ENCODE data around the gene CHRNB1. TPM values are rescaled to one million over a fixed set of nuclear protein-coding genes. Genes with fewer than 3 reads are reported as not detected.
"Not testable (repeated sequence)": the region's sequence is repeated elsewhere in the genome, so short reads cannot be mapped to it uniquely, and the experiment has no call there.

Gene CHRNB1
- total and polyA plus RNA-seq, 10 of the 15 experiments (the other 5 are each of a cell fraction or from before 2014, with no cell fraction given), result 5.8 to 14.8 (median 11.3) TPM

DNA sequence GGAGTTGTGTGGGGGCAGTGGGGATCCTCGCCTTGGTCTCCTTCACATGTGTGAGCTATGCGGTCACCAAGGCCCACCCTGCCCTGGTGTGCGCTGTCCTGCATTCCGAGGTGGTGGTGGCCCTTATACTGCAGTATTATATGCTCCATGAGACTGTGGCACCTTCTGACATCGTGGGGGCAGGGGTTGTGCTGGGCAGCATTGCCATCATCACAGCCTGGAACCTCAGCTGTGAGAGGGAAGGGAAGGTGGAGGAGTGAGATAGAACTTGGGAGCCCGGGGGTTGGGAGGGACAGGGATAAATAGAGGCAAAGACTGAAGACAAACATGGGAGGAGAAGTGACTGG is 37.9 kb downstream of the CHRNB1 start:
- peak overlapping the region; percentile 100 for H3K27ac ChIP-seq (ENCODE audit: control insufficient read depth, insufficient read depth)
- RAD21 ChIA-PET (ENCODE audit: unreplicated experiment); in situ Hi-C loops (cut with MboI); FAIRE-seq; DNase-seq (ENCODE audit: low read depth, low spot score); H3K9me3 ChIP-seq (replicated peaks; ENCODE audit: control insufficient read depth, insufficient read depth, low read length); ATAC-seq; H3K4me1 ChIP-seq (ENCODE audit: control insufficient read depth, insufficient read depth, low read length); BruUV-seq (replicated peaks); H4K20me1 ChIP-seq (ENCODE audit: control insufficient read depth, insufficient read depth); H3K36me3 ChIP-seq (ENCODE audit: control insufficient read depth in 2 of 2, insufficient read depth in 2 of 2, low read length in 1 of 2); CTCF ChIA-PET; H3K27me3 ChIP-seq (replicated peaks in 1 of 2; ENCODE audit: control insufficient read depth in 2 of 2, insufficient read depth in 2 of 2, low read length in 1 of 2); H2AFZ ChIP-seq (ENCODE audit: control insufficient read depth, low read depth, low read length): not testable (repeated sequence)
- peak overlapping the region; percentile 97 for H3K4me2 ChIP-seq (ENCODE audit: control insufficient read depth, insufficient read depth)
- H3K79me2 ChIP-seq (ENCODE audit: control insufficient read depth, insufficient read depth, low read length), result peaks cover 52% of the 10 kb centered on the region
- SMC1A ChIA-PET (ENCODE audit: uncharacterized antibody, unreplicated experiment), result interaction anchor here (1.5 kb wide), 1 partner anchor 42 kb away, joined by 3 read pairs; no protein-coding TSS in a partner anchor
- 68% methylated on average over 6 of the region's 6 CpGs for WGBS (ENCODE audit: insufficient coverage, insufficient replicate concordance, low lambda C conversion rate, missing lambda C conversion rate)
- intact Hi-C loops (cut with micrococcal nuclease; ENCODE audit: unreplicated experiment), result loop anchor here (1.0 to 10.0 kb wide), 2 partner anchors 47 to 202 kb away; partner anchors contain the start of genes TMEM102, TP53 and WRAP53
- POLR2A ChIA-PET, result interaction anchor here (3.0 to 6.6 kb wide), 2 partner anchors 27 to 44 kb away, joined by 17 to 63 read pairs; partner anchors contain the start of genes FGF11 and TMEM102
- peak overlapping the region; percentile 100 for H3K9ac ChIP-seq (ENCODE audit: control insufficient read depth, insufficient read depth, low read length)
- peak overlapping the region; percentile 99 for H3K4me3 ChIP-seq

GRCh38 chr17:7483255-7484066 is 38.6 kb downstream of the CHRNB1 start:
- ATAC-seq (peak; percentile 67), DNase-seq (ENCODE audit: low read depth, low spot score) (peak; percentile 54), FAIRE-seq (no peak)
- ChIA-PET RAD21 (ENCODE audit: unreplicated experiment) (interaction anchor here (1.2 to 1.6 kb wide), 2 partner anchors 45 to 47 kb away, joined by 3 to 5 read pairs; partner anchors contain the start of gene FGF11), CTCF (no interaction called here), POLR2A (interaction anchor here (0.5 to 6.6 kb wide), 9 partner anchors 28 to 301 kb away, joined by 3 to 63 read pairs (median 4); partner anchors contain the start of genes ACAP1, FGF11 and TMEM102), SMC1A (ENCODE audit: uncharacterized antibody, unreplicated experiment) (no interaction called here)
- peaks cover 6% of the 10 kb centered on the region; the same call in 1 of the 2 replicates for H4K20me1 ChIP-seq (ENCODE audit: control insufficient read depth, insufficient read depth)
- H3K4me3 ChIP-seq, result peak overlapping the region; percentile 99
- H3K27ac ChIP-seq (ENCODE audit: control insufficient read depth, insufficient read depth), result peak overlapping the region; percentile 100
- no peaks in the 10 kb centered on the region for H3K27me3 ChIP-seq (replicated peaks in 1 of 2; ENCODE audit: control insufficient read depth in 2 of 2, insufficient read depth in 2 of 2, low read length in 1 of 2)
- H3K9ac ChIP-seq (ENCODE audit: control insufficient read depth, insufficient read depth, low read length), result peak overlapping the region; percentile 100
- peaks cover under 1% of the 10 kb centered on the region; the same call in 1 of the 2 replicates for H3K4me1 ChIP-seq (ENCODE audit: control insufficient read depth, insufficient read depth, low read length)
- WGBS (ENCODE audit: insufficient coverage, insufficient replicate concordance, low lambda C conversion rate, missing lambda C conversion rate), result 2% methylated on average over 38 of the region's 38 CpGs
- BruUV-seq (replicated peaks), result TSS peak; percentile 88
- H3K9me3 ChIP-seq (replicated peaks; ENCODE audit: control insufficient read depth, insufficient read depth, low read length), result no peaks in the 10 kb centered on the region
- H3K36me3 ChIP-seq (ENCODE audit: control insufficient read depth in 2 of 2, insufficient read depth in 2 of 2, low read length in 1 of 2), result no peaks in the 10 kb centered on the region
- in situ Hi-C loops (cut with MboI) (no loop called here), intact Hi-C loops (cut with micrococcal nuclease; ENCODE audit: unreplicated experiment) (loop anchor here (1.0 to 10.0 kb wide), 4 partner anchors 28 to 201 kb away; partner anchors contain the start of genes TMEM102, TP53 and WRAP53)
- peaks cover 50% of the 10 kb centered on the region for H3K79me2 ChIP-seq (ENCODE audit: control insufficient read depth, insufficient read depth, low read length)
- H2AFZ ChIP-seq (ENCODE audit: control insufficient read depth, low read depth, low read length), result peak overlapping the region; percentile 100
- peak overlapping the region; percentile 97 for H3K4me2 ChIP-seq (ENCODE audit: control insufficient read depth, insufficient read depth)
- TF ChIP-seq RUNX3 (IDR thresholded peaks at IDR 0.05; ENCODE audit: low read length), result peak; percentile 43; the same call in 1 of the 2 replicates
- TF ChIP-seq IKZF1 (conservative IDR thresholded peaks at IDR 0.05), result peak; percentile 52; the same call in 1 of the 2 replicates
- no peak for TF ChIP-seq KDM1A (IDR thresholded peaks at IDR 0.05; ENCODE audit: borderline replicate concordance)
- TF ChIP-seq NRF1 (conservative IDR thresholded peaks at IDR 0.05; ENCODE audit: low read depth, low read length), result no peak
- no peak for TF ChIP-seq CBX5 (IDR thresholded peaks at IDR 0.05; ENCODE audit: low read depth)
- peak; percentile 92 for TF ChIP-seq NBN (IDR thresholded peaks at IDR 0.05)
- no peak for TF ChIP-seq NFIC (IDR thresholded peaks at IDR 0.05; ENCODE audit: low read depth, low read length)
- TF ChIP-seq HCFC1 (IDR thresholded peaks at IDR 0.05; ENCODE audit: low read length), result peak; percentile 25; the same call in 1 of the 2 replicates
- TF ChIP-seq REST (IDR thresholded peaks at IDR 0.05; ENCODE audit: low read depth, low read length), result no peak; the same call in 1 of the 2 replicates
- TF ChIP-seq FOXM1 (IDR thresholded peaks at IDR 0.05; ENCODE audit: low read depth, low read length), result no peak
- no peak for TF ChIP-seq RCOR1 (conservative IDR thresholded peaks at IDR 0.05; ENCODE audit: low read depth, low read length)
- no peak for TF ChIP-seq RBBP5 (conservative IDR thresholded peaks at IDR 0.05)
- peak; percentile 49; the same call in 1 of the 2 replicates for TF ChIP-seq SIN3A (IDR thresholded peaks at IDR 0.05; ENCODE audit: low read depth, low read length)
- TF ChIP-seq CREM (IDR thresholded peaks at IDR 0.05; ENCODE audit: low read depth), result peak; percentile 92

Data from GM12878 (cell line).